Smooth muscle cell (in vitro differentiated cells): ENCODE results near the gene TJP3. TPM values are rescaled to one million over a fixed set of nuclear protein-coding genes. Genes with fewer than 3 reads are reported as not detected.

Experiments
- DNase-seq: peaks from one replicate; lab custom pipeline; 2025; ENCODE audit not compliant: unreplicated experiment; lab: John Stamatoyannopoulos, UW
- H2AFZ ChIP-seq: fragments of 200-600 bp; sonication (generic); 2 replicates; pipeline ENCODE4 v1.6.0; 2016; ENCODE audit warnings: antibody characterized with exemption, low read depth, mild to moderate bottlenecking
- H3F3A ChIP-seq: fragments of 200-600 bp; sonication (generic); 2 replicates; pipeline ENCODE4 v1.6.0; 2017; ENCODE audit warnings: antibody characterized with exemption, low read depth
- H3K27ac ChIP-seq: fragments of 200-600 bp; sonication (generic); 2 replicates; pipeline ENCODE4 v1.5.1; 2016; ENCODE audit warnings: low read depth, mild to moderate bottlenecking
- H3K27me3 ChIP-seq: fragments of 200-600 bp; sonication (generic); 2 replicates; pipeline ENCODE4 v1.6.1; 2016; ENCODE audit warnings: low read depth, mild to moderate bottlenecking
- H3K36me3 ChIP-seq: fragments of 200-600 bp; sonication (generic); 2 replicates; pipeline ENCODE4 v1.5.1; 2016; ENCODE audit warnings: low read depth
- H3K4me1 ChIP-seq: fragments of 200-600 bp; sonication (generic); 2 replicates; pipeline ENCODE4 v1.5.1; 2016; ENCODE audit warnings: low read depth
- H3K4me2 ChIP-seq: fragments of 200-600 bp; sonication (generic); 2 replicates; pipeline ENCODE4 v1.6.0; 2016; ENCODE audit warnings: mild to moderate bottlenecking
- H3K4me3 ChIP-seq: fragments of 200-600 bp; sonication (generic); 2 replicates; pipeline ENCODE4 v1.5.1; 2016; ENCODE audit warnings: mild to moderate bottlenecking
- H3K79me2 ChIP-seq: fragments of 200-600 bp; sonication (generic); 2 replicates; pipeline ENCODE4 v1.6.0; 2016; ENCODE audit warnings: low read depth, mild to moderate bottlenecking
- H3K9ac ChIP-seq: fragments of 200-600 bp; sonication (generic); 2 replicates; pipeline ENCODE4 v1.6.0; 2016; ENCODE audit warnings: low read depth
- H3K9me3 ChIP-seq: fragments of 200-600 bp; sonication (generic); replicated peaks from 2 replicates; pipeline ENCODE4 v1.5.1; 2016; ENCODE audit warnings: low read depth
- H4K20me1 ChIP-seq: fragments of 200-600 bp; sonication (generic); 2 replicates; pipeline ENCODE4 v1.6.0; 2016; ENCODE audit warnings: low read depth
- CTCF ChIP-seq: fragments of 200-600 bp; sonication (generic); IDR thresholded peaks from 2 replicates; pipeline ENCODE4 v1.5.1; 2017; ENCODE audit warnings: borderline replicate concordance, mild to moderate bottlenecking, antibody characterized with exemption; ENCODE audit not compliant: insufficient read depth, poor library complexity, severe bottlenecking
- WGBS: methylation state at CpG from one replicate; pipeline ENCODE4 v1.1.7; 2016; ENCODE audit warnings: low lambda C conversion rate; 5-methylcytosine and 5-hydroxymethylcytosine counted together
- polyA plus RNA-seq: library from polyadenylated mRNA; unstranded; fragments of >200 nt; fragmentation: Nextera tagmentation; extraction: Ambion mirVana; gene quantifications from 2 replicates; pipeline ENCODE4 v1.2.1, GENCODE V29; 2016
- total RNA-seq: library from RNA; depleted of rRNA; stranded (reverse); fragments of >200 nt; gene quantifications from 2 replicates; pipeline ENCODE4 v1.2.3, GENCODE V29; 2014

TJP3 gene
- total and polyA plus RNA-seq, 2 experiments from 2014 or later, result 1.2 to 6.2 TPM

GRCh38 chr19:3766520-3766919, 58.3 kb downstream of the TJP3 start:
- Histone ChIP-seq H4K20me1 (no peaks in the 10 kb centered on the region), H3K4me1 (no peaks in the 10 kb centered on the region), H3F3A (peaks cover 6% of the 10 kb centered on the region), H3K9me3 (no peaks in the 10 kb centered on the region), H3K4me3 (no peak overlapping the region), H3K79me2 (peaks cover 5% of the 10 kb centered on the region), H3K27ac (no peak overlapping the region), H3K27me3 (no peaks in the 10 kb centered on the region), H2AFZ (no peak overlapping the region), H3K9ac (no peak overlapping the region), H3K4me2 (no peak overlapping the region), H3K36me3 (no peaks in the 10 kb centered on the region)
- 94% methylated on average over 7 of the region's 7 CpGs for WGBS
- no peak for TF ChIP-seq CTCF
- DNase-seq, result no peak

GRCh38 chr19:3767050-3767449, 58.9 kb downstream of the TJP3 start:
- no peak for TF ChIP-seq CTCF

GRCh38 chr19:3768015-3768747, 60.0 kb downstream of the TJP3 start:
- H3K79me2 ChIP-seq, result peaks cover 4% of the 10 kb centered on the region

More at GRCh38 chr19:3767050-3767449, 58.9 kb downstream of the TJP3 start:
- no peak overlapping the region for H3K4me2 ChIP-seq
- no peaks in the 10 kb centered on the region for H3K27me3 ChIP-seq
- 96% methylated on average over 23 of the region's 23 CpGs for WGBS
- H3F3A ChIP-seq, result peaks cover 3% of the 10 kb centered on the region
- no peak overlapping the region for H3K27ac ChIP-seq
- H3K4me3 ChIP-seq, result no peak overlapping the region
- no peaks in the 10 kb centered on the region for H3K4me1 ChIP-seq
- H2AFZ ChIP-seq, result no peak overlapping the region
- no peaks in the 10 kb centered on the region for H4K20me1 ChIP-seq
- DNase-seq, result no peak
- H3K36me3 ChIP-seq, result no peaks in the 10 kb centered on the region
- no peak overlapping the region for H3K9ac ChIP-seq
- no peaks in the 10 kb centered on the region for H3K9me3 ChIP-seq
- peaks cover 5% of the 10 kb centered on the region for H3K79me2 ChIP-seq

More at GRCh38 chr19:3768015-3768747, 60.0 kb downstream of the TJP3 start:
- H2AFZ ChIP-seq, result no peak overlapping the region
- no peaks in the 10 kb centered on the region for H3F3A ChIP-seq
- no peak for TF ChIP-seq CTCF
- no peaks in the 10 kb centered on the region for H3K27me3 ChIP-seq
- no peak overlapping the region for H3K9ac ChIP-seq
- H3K9me3 ChIP-seq, result no peaks in the 10 kb centered on the region
- no peaks in the 10 kb centered on the region for H3K36me3 ChIP-seq
- no peak for DNase-seq
- 92% methylated on average over 21 of the region's 25 CpGs for WGBS
- H3K27ac ChIP-seq, result no peak overlapping the region
- no peaks in the 10 kb centered on the region for H4K20me1 ChIP-seq
- no peaks in the 10 kb centered on the region for H3K4me1 ChIP-seq
- no peak overlapping the region for H3K4me3 ChIP-seq
- no peak overlapping the region for H3K4me2 ChIP-seq
